Neural cell (in vitro differentiated cells): ENCODE measurements around the gene TRIOBP.

ENCODE experiments used
- EP300 ChIP-seq: fragments of 450-650 bp; conservative IDR thresholded peaks from 2 replicates; pipeline ENCODE4 v1.6.1; 2014; ENCODE audit warnings: antibody characterized with exemption, mild to moderate bottlenecking, moderate library complexity; ENCODE audit not compliant: poor library complexity, severe bottlenecking
- EZH2 ChIP-seq: fragments of 200-600, 300-800 bp; shearing (Covaris generic), sonication (generic); IDR thresholded peaks from 2 replicates; pipeline ENCODE4 v1.6.1; 2014; ENCODE audit warnings: antibody characterized with exemption, low read length, borderline replicate concordance, mild to moderate bottlenecking; ENCODE audit not compliant: insufficient read depth, poor library complexity, severe bottlenecking
- REST ChIP-seq: IDR thresholded peaks from 2 replicates; pipeline ENCODE4 v1.6.1; 2012; ENCODE audit warnings: borderline replicate concordance
- TF ChIP-seq, protein P1 (sequence below): fragments of 450-650 bp; IDR thresholded peaks from 2 replicates; pipeline ENCODE4 v1.5.1; 2014; ENCODE audit warnings: antibody characterized with exemption, mild to moderate bottlenecking, moderate library complexity; ENCODE audit not compliant: poor library complexity, severe bottlenecking

DNA sequence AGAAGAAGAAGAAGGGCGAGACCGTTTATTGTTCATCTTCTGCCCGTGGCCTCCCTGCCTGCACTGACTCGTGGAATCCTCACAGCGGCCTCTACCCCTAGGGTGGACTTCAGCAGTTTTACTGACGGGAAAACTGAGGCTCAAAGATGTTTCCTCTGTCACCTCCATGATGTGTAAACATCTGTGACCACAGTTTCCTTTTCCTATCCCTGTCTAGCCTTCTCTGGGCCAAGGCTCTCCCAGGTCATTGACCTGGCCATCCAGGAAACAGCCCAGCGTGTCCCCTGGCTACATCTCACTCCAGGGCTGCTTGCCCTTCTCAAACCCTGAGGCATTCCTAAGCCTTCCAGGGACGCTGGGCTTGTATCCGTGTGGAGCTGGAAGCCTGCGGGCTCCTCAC lies 61.8 kb downstream of the TRIOBP start:
- TF ChIP-seq, protein P1, sequence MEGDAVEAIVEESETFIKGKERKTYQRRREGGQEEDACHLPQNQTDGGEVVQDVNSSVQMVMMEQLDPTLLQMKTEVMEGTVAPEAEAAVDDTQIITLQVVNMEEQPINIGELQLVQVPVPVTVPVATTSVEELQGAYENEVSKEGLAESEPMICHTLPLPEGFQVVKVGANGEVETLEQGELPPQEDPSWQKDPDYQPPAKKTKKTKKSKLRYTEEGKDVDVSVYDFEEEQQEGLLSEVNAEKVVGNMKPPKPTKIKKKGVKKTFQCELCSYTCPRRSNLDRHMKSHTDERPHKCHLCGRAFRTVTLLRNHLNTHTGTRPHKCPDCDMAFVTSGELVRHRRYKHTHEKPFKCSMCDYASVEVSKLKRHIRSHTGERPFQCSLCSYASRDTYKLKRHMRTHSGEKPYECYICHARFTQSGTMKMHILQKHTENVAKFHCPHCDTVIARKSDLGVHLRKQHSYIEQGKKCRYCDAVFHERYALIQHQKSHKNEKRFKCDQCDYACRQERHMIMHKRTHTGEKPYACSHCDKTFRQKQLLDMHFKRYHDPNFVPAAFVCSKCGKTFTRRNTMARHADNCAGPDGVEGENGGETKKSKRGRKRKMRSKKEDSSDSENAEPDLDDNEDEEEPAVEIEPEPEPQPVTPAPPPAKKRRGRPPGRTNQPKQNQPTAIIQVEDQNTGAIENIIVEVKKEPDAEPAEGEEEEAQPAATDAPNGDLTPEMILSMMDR, result no peak
- TF ChIP-seq EP300 (no peak), EZH2 (no peak), REST (no peak)
